Activated T-cell treated with anti-CD3 and anti-CD28 coated beads for 4 hours (primary cell): ENCODE results near the gene PPP2R3B.

ENCODE experiments used
- DNase-seq: peaks from one replicate; pipeline ENCODE4 v3.0.0-alpha.2; 2020

PPP2R3B gene

GRCh38 chrX:369563-370101, 17.1 kb downstream of the PPP2R3B start:
- no peak for DNase-seq

- DNase-seq: no peak
Observed at GRCh38 chrX:368811-369562, 17.7 kb downstream of the PPP2R3B start.

GRCh38 chrX:367866-368265, 18.8 kb downstream of the PPP2R3B start:
- DNase-seq: no peak

GRCh38 chrX:367349-367748, 19.4 kb downstream of the PPP2R3B start:
- DNase-seq: no peak

GRCh38 chrX:363621-364375, 22.9 kb downstream of the PPP2R3B start:
- no peak for DNase-seq

DNA sequence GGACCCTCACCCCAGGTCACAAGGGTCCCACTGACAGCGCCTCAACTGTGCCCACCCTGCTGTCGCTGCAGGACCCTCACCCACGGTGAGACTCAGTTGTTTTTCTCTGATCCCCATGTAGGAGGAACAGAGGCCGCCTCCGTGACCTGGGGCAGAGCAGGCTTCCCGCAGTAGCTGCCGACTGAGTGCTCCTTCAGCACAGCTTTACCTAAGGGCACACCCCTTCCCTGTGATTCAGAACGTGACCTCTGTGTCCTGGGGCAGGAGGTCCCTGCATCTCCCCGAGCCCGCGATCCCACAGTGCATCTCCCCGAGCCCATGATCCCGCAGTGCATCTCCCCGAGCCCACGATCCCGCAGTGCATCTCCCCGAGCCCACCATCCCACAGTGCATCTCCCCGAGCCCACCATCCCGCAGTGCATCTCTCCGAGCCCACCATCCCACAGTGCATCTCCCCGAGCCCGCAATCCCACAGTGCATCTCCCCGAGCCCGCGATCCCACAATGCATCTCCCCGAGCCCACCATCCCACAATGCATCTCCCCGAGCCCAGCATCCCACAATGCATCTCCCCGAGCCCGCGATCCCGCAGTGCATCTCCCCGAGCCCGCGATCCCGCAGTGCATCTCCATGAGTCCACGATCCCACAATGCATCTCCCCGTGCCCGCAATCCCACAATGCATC, 23.6 kb downstream of the PPP2R3B start:
- DNase-seq: no peak

DNA sequence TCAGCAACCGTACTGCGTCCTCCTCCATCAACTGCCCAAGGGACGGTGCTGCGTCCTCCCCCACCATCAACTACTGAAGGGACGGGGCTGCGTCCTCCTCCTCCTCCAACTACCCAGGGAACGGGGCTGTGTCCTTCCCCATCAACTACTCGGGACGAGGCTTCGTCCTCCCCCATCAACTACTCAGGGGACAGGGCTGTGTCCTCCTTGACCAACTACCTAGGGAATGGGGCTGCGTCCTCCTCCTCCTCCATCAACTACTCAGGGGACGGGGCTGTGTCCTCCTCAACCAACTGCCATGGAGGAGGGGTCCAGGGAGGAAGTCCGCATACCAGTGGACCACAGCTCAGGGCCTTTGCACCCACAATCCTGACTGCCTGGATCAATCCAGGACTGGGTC, 24.4 kb downstream of the PPP2R3B start:
- DNase-seq: no peak

GRCh38 chrX:361231-362145, 25.2 kb downstream of the PPP2R3B start:
- no peak for DNase-seq

DNA sequence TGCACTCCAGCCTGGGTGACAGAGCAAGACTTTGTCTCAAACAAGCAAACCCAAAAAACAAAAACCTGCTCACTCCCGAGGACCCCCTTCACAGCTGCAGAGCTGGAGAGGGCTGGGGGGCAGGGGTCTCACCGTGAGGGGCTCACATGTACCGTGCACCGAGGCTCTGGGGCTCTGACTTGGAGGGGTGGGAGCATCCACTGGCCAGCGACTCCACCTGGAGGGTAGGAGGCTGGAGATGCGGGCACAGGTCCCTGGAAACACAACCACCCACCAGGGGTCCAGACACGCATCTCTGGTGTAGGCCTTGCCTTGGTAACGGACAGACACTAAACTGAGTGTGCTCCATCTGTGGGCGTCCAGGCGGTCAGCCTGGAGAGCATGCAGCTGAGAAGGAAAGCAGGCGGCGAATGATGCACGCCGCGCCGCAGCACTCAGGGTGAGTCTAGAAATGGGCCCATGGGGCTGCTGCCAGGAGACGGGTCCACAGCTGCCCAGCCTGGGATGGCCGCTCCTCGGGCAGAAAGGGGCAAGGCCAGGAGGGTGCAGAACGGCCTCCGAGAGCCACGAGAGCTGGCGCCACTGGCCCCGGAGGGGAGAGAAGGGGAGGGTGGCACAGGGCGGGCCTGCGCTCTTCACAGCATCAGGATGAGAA, 26.1 kb downstream of the PPP2R3B start:
- no peak for DNase-seq

DNA sequence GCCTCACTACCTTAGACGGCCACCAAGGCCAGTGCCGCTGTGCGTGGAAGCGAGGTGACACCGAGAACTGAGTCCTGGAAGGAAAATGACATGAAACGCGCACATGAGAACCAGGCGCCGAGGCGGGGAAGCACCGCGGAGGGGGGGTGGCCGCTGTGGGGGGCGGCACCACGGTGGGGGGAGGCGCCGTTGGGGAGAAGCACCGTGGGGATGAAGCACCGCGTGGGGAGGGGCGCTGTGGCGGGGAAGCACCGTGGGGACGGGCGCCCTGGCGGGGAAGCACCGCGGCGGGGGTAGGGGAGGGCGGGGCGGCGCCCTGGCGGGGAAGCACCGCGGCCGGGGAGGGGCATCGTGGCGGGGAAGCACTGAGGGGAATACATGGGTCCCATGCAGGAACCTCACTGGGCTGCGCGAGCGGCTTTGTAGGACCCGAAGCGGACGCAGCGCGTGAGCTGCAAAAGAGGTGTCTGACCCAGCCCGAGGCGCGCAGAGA, 28.0 kb downstream of the PPP2R3B start:
- no peak for DNase-seq

- peak; percentile 50 for DNase-seq
Observed at GRCh38 chrX:357693-358471, 28.8 kb downstream of the PPP2R3B start.

DNA sequence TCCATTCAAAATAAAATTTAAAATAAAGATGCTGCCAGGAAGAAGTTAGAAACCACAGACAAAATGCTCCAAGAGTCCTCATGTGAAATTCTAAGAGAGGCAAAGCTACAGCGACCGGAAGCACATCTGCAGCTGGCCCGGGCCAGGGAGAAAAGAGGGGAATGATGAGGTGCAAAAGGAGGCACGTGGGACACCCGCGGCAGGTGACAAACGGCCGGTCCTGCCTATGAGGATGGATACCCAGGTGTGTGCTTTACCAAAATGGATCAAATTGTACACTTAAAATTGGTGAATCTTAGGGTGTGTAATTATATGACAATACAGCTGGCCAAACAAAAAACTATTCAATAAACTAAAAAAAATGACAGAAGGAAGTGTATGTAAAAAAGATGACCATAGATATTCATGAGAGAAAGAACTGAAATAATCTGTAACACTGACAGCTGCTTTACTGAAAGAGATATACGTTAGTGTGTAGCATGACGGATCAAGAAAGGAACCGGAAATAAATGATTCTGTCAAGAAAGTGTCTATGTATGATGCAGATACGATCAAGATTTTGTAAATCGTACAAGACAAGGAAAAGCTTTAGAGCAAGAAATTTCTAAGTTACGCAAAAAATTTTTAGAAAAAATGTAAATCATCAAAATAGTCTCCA, 29.5 kb downstream of the PPP2R3B start:
- no peak for DNase-seq

DNA sequence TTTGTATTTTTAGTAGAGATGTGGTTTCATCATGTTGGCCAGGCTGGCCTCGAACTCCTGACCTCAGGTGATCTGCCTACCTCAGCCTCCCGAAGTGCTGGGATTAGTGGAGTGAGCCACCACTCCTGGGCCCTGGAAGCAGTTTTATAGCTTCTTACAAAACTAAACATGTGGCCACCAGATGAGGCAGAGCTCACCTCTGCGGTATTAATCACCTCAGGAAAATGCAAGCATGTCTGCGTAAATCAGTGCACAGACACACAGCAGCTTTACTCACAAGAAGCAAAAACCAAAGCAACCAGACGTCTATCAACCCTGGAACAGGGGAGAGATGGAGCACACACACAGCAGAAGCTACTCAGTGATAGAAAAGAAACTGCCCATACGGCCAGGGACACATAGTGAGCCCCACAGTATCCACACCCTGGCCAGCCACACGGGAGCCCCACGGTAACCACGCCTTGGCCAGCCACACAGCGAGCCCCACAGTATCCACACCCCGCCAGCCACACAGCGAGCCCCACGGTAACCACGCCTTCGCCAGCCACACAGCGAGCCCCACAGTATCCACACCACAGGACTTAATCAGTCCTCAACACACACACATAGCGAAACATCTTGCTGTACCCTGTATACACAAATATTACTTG, 30.2 kb downstream of the PPP2R3B start:
- DNase-seq: no peak

DNA sequence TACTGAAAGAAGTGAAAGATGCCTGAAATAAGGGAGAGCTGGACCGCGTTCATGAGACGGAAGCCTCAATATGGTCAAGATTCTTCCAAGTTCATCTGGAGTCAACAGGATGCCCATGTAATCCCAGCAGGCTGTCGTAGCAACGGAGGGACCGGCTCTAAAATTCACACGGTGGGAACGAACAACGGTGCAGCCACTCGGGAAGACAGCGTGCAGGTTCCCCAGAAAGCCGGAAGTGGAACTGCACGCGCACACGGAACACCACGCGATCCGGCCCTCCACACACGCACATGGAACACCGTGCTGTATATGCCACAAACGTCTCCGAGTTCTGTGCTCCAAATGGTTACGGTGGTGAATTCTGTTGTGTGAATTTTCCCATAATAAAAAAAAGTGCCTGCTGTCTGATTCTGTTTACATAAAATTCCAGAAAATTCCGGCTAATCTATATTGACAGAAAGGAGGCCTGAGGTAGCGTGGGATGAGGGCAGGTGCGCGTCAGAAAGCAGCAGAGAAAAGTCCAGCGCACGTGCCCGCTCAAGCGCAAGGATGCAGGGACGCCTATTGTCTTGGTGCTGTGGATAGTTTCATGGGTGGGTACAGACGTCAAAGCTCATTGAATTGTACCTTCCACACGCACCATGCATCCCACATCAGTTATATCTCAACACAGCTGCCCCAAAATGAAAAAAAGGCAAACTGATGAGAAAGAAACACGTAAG, 31.2 kb downstream of the PPP2R3B start:
- DNase-seq: no peak

DNA sequence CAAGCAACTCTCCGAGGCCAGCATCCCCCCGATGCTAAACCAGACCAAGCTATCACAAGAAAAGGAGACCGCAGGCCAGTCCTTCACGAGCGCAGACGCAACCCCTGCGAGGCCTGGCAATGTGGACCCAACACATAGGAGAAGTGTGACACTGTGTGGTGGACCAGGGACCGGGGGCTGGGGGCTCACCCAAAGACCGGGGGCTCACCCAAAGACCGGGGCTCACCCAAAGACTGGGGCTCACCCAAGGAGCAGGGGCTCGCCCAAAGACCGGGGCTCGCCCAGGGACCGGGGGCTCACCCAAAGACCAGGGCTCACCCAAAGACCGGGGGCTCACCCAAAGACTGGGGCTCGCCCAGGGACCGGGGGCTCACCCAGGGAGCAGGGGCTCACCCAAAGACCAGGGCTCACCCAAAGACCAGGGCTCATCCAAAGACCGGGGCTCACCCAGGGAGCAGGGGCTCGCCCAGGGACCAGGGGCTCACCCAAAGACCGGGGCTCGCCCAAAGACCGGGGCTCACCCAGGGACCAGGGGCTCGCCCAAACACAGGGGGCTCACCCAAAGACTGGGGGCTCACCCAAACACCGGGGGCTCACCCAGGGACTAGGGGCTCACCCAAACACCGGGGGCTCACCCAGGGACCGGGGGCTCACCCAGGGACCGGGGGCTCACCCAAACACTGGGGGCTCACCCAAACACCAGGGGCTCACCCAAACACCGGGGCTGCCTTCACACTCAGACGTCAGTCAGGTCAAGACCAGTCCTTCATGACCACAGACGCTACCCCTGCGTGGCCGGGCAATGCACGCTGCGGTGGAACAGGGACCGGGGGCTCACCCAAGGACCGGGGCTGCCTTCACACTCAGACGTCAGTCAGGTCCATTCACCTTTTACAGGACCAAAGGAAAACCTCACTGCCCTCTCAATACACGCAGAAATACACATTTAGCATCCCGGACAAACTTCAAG, 32.9 kb downstream of the PPP2R3B start:
- DNase-seq: no peak

GRCh38 chrX:352582-353314, 34.0 kb downstream of the PPP2R3B start:
- no peak for DNase-seq

- no peak for DNase-seq
Observed at GRCh38 chrX:352181-352580, 34.5 kb downstream of the PPP2R3B start.
